Measurements from ENCODE around the gene RAB8B.

- TF ChIP-seq CTCF (conservative IDR thresholded peaks at IDR 0.05; ENCODE audit: low read depth, low read length) (no peak), EZH2phosphoT487 (IDR thresholded peaks at IDR 0.05; ENCODE audit: borderline replicate concordance, low read length) (no peak)
Observed at GRCh38 chr15:63292241-63292640, 102.8 kb downstream of the RAB8B start.
